ENCODE results near the gene PROK1. TPM values are rescaled to one million over a fixed set of nuclear protein-coding genes. Genes with fewer than 3 reads are reported as not detected.

PROK1 gene
- total RNA-seq, 1 experiment from 2014 or later = 0.22 TPM

DNA sequence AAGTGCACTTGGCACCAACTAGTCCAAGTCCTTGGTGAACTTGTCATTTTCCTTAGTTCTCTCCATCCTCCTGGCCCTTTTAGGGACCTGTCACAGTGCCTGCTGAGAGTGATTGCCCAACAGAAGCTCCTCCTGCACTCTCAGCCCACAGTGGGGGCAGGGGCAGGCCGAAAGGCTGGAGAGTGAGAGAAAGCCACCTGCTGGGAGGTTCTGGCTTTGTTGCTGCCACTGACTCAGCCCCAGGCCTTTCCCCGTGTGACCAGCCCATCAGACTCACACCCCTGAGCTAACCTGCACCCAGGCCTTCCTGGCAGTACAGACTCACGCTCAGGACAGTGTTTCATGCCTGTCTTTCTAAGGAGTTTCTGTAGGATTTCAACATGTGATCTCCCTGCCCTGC, 17.1 kb upstream of the PROK1 start:
- Histone ChIP-seq H3K4me1 (ENCODE audit: control insufficient read depth in 1 of 2, insufficient read depth in 2 of 2, low read length in 2 of 2) (peaks cover 24 to 39% of the 10 kb centered on the region in 2 experiments), H3K79me2 (ENCODE audit: insufficient read depth, low read length) (no peaks in the 10 kb centered on the region), H3K9me3 (ENCODE audit: control insufficient read depth in 1 of 2, insufficient read depth in 1 of 2, low read depth in 1 of 2, low read length in 2 of 2) (no peaks in the 10 kb centered on the region), H3K9me2 (ENCODE audit: insufficient read depth) (no peaks in the 10 kb centered on the region), H3K36me3 (ENCODE audit: control insufficient read depth in 1 of 2, insufficient read depth in 2 of 2, low read length in 2 of 2) (no peaks in the 10 kb centered on the region), H3K9ac (ENCODE audit: low read length) (peak overlapping the region; percentile 21; the same call in 1 of the 2 replicates), H3K4me3 (replicated peaks in 1 of 2; ENCODE audit: low read depth in 1 of 2, low read length in 2 of 2) (no peak overlapping the region), H3K4me2 (ENCODE audit: low read length) (peak overlapping the region; percentile 64), H2AFZ (ENCODE audit: low read depth, low read length, poor library complexity, severe bottlenecking) (no peak overlapping the region), H3K27ac (ENCODE audit: low read depth, low read length) (no peak overlapping the region), H3K27me3 (ENCODE audit: insufficient read depth, low read length) (0 out of 2 replicates have a peak, but pooled peaks cover 6% of the 10 kb centered on the region), H4K20me1 (ENCODE audit: insufficient read depth) (no peaks in the 10 kb centered on the region)
- DNase-seq (ENCODE audit: low read depth, low spot score) (peak; percentile 51), ATAC-seq (peak; percentile 99)
- POLR2A ChIA-PET = interaction anchor here (1.1 kb wide), 1 partner anchor 99 kb away, joined by 3 read pairs; no protein-coding TSS in a partner anchor
- no TSS peak for BruUV-seq (replicated peaks)
- intact Hi-C loops (cut with micrococcal nuclease) = loop anchor here (2.0 kb wide), 1 partner anchor 21 kb away; no protein-coding TSS in a partner anchor
- TF ChIP-seq, protein P1, sequence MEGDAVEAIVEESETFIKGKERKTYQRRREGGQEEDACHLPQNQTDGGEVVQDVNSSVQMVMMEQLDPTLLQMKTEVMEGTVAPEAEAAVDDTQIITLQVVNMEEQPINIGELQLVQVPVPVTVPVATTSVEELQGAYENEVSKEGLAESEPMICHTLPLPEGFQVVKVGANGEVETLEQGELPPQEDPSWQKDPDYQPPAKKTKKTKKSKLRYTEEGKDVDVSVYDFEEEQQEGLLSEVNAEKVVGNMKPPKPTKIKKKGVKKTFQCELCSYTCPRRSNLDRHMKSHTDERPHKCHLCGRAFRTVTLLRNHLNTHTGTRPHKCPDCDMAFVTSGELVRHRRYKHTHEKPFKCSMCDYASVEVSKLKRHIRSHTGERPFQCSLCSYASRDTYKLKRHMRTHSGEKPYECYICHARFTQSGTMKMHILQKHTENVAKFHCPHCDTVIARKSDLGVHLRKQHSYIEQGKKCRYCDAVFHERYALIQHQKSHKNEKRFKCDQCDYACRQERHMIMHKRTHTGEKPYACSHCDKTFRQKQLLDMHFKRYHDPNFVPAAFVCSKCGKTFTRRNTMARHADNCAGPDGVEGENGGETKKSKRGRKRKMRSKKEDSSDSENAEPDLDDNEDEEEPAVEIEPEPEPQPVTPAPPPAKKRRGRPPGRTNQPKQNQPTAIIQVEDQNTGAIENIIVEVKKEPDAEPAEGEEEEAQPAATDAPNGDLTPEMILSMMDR (IDR thresholded peaks at IDR 0.05 in 2 of 3, conservative IDR thresholded peaks at IDR 0.05 in 1 of 3; ENCODE audit: borderline replicate concordance in 1 of 3, insufficient read depth in 1 of 3, low read depth in 2 of 3, low read length in 2 of 3) = peak in 2 of 3 experiments; percentile 33 to 40; a peak in 3 of 6 replicates
- no peak; the same call in 1 of the 2 replicates for TF ChIP-seq JUND (IDR thresholded peaks at IDR 0.05)
- TF ChIP-seq FOSL1 (IDR thresholded peaks at IDR 0.05; ENCODE audit: low read depth) = 0 out of 2 replicates have a peak, but pooled peaks have one; percentile 12
- no peak for TF ChIP-seq EGR1 (IDR thresholded peaks at IDR 0.05; ENCODE audit: low read depth)
- peak; percentile 41; the same call in 1 of the 2 replicates for TF ChIP-seq CBX3 (IDR thresholded peaks at IDR 0.05; ENCODE audit: low read depth)
- no peak for TF ChIP-seq SIN3A (IDR thresholded peaks at IDR 0.05; ENCODE audit: low read depth)
- TF ChIP-seq RAD21 (IDR thresholded peaks at IDR 0.05; ENCODE audit: low read depth) = peak; percentile 33; the same call in 1 of the 2 replicates
- TF ChIP-seq, protein P2, sequence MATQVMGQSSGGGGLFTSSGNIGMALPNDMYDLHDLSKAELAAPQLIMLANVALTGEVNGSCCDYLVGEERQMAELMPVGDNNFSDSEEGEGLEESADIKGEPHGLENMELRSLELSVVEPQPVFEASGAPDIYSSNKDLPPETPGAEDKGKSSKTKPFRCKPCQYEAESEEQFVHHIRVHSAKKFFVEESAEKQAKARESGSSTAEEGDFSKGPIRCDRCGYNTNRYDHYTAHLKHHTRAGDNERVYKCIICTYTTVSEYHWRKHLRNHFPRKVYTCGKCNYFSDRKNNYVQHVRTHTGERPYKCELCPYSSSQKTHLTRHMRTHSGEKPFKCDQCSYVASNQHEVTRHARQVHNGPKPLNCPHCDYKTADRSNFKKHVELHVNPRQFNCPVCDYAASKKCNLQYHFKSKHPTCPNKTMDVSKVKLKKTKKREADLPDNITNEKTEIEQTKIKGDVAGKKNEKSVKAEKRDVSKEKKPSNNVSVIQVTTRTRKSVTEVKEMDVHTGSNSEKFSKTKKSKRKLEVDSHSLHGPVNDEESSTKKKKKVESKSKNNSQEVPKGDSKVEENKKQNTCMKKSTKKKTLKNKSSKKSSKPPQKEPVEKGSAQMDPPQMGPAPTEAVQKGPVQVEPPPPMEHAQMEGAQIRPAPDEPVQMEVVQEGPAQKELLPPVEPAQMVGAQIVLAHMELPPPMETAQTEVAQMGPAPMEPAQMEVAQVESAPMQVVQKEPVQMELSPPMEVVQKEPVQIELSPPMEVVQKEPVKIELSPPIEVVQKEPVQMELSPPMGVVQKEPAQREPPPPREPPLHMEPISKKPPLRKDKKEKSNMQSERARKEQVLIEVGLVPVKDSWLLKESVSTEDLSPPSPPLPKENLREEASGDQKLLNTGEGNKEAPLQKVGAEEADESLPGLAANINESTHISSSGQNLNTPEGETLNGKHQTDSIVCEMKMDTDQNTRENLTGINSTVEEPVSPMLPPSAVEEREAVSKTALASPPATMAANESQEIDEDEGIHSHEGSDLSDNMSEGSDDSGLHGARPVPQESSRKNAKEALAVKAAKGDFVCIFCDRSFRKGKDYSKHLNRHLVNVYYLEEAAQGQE (IDR thresholded peaks at IDR 0.05; ENCODE audit: low read depth) = no peak
- peak; percentile 91 for TF ChIP-seq CEBPB (IDR thresholded peaks at IDR 0.05; ENCODE audit: low read depth)
- CTCF ChIA-PET = interaction anchor here (0.9 to 1.8 kb wide), 7 partner anchors 18 to 226 kb away, joined by 3 to 15 read pairs (median 4); no protein-coding TSS in a partner anchor
- RAD21 ChIA-PET (ENCODE audit: low non-redundant PET in 1 of 2, low total read pairs in 2 of 2, uncharacterized antibody in 2 of 2, unreplicated experiment in 2 of 2) = interaction anchor here (0.7 to 1.6 kb wide), 4 partner anchors 21 to 27 kb away, joined by 3 to 7 read pairs (median 4); no protein-coding TSS in a partner anchor

Data from HCT116 (cell line).